ENCODE data around the gene RASSF3.

Gene RASSF3, protein sequence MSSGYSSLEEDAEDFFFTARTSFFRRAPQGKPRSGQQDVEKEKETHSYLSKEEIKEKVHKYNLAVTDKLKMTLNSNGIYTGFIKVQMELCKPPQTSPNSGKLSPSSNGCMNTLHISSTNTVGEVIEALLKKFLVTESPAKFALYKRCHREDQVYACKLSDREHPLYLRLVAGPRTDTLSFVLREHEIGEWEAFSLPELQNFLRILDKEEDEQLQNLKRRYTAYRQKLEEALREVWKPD

GRCh38 chr12:64610079-64610659 lies at the start of gene RASSF3:
TSS of gene RASSF3 (plus strand) at chr12:64610495. CDS start at chr12:64610633, 138 bp downstream.
- DNase-seq (ENCODE audit: low read depth, low spot score) = no peak
- TF ChIP-seq, protein P1, sequence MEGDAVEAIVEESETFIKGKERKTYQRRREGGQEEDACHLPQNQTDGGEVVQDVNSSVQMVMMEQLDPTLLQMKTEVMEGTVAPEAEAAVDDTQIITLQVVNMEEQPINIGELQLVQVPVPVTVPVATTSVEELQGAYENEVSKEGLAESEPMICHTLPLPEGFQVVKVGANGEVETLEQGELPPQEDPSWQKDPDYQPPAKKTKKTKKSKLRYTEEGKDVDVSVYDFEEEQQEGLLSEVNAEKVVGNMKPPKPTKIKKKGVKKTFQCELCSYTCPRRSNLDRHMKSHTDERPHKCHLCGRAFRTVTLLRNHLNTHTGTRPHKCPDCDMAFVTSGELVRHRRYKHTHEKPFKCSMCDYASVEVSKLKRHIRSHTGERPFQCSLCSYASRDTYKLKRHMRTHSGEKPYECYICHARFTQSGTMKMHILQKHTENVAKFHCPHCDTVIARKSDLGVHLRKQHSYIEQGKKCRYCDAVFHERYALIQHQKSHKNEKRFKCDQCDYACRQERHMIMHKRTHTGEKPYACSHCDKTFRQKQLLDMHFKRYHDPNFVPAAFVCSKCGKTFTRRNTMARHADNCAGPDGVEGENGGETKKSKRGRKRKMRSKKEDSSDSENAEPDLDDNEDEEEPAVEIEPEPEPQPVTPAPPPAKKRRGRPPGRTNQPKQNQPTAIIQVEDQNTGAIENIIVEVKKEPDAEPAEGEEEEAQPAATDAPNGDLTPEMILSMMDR (IDR thresholded peaks at IDR 0.05; ENCODE audit: insufficient read depth, low read length, missing control alignments) = no peak
- peak within 1 kb of the TSS; percentile 77 for H3K4me3 ChIP-seq (ENCODE audit: low read depth, low read length)
- ChIA-PET CTCF (interaction anchor here (1.1 to 2.4 kb wide), 3 partner anchors 18 to 86 kb away, joined by 3 to 10 read pairs (median 9); no protein-coding TSS in a partner anchor), POLR2A (interaction anchor here (0.7 to 1.2 kb wide), 3 partner anchors 16 to 85 kb away, joined by 3 read pairs; no protein-coding TSS in a partner anchor)

DNA sequence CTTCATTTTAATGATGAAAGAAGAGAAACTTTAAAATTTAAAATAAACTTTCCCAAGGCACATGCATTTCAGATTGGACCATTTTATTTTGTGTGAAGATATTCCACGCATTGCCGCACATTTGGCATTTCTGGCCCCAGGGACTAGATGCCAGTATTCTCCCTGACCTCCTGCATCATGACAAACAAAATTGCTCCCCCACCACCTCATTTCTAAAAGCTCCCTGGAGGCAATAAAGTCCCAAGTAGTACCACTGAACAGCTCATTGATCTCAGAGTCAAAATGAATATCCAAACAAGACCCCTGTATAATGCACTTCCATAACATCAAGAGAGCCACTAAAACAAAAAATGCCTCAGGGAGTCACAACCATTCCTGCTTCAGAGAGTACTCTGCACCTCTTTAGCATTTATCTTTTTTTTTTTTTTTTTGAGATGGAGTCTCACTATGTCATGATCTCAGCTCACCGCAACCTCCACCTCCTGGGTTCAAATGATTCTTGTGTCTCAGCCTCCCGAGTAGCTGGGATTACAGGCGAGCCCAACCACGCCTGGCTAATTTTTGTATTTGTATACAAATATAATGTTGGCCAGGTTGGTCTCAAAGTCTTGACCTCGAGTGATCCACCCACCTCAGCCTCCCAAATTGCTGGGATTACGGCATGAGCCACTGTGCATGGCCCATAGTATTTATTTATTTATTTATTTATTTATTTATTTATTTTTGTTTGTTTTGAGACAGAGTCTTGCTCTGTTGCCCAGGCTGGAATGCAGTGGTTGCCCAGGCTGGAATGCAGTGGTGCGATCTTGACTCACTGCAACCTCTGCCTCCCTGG lies 48.8 kb upstream of the RASSF3 start:
- ChIA-PET CTCF (interaction anchor here (1.2 to 14.5 kb wide), 3 partner anchors 11 to 135 kb away, joined by 3 to 128 read pairs (median 26); no protein-coding TSS in a partner anchor), POLR2A (interaction anchor here (0.8 kb wide), 1 partner anchor 57 kb away, joined by 3 read pairs; no protein-coding TSS in a partner anchor)
- TF ChIP-seq, protein P1 (IDR thresholded peaks at IDR 0.05; ENCODE audit: insufficient read depth, low read length, missing control alignments) = no peak
- no peak for DNase-seq (ENCODE audit: low read depth, low spot score)
- no peak overlapping the region for H3K4me3 ChIP-seq (ENCODE audit: low read depth, low read length)

GRCh38 chr12:64566122-64566521 lies 44.2 kb upstream of the RASSF3 start:
- POLR2A ChIA-PET = no interaction called here
- peak; percentile 17 for DNase-seq (ENCODE audit: low read depth, low spot score)
- CTCF ChIA-PET = interaction anchor here (1.0 to 14.5 kb wide), 3 partner anchors 10 to 18 kb away, joined by 3 to 128 read pairs (median 3); no protein-coding TSS in a partner anchor
- no peak overlapping the region for H3K4me3 ChIP-seq (ENCODE audit: low read depth, low read length)
- TF ChIP-seq, protein P1 (IDR thresholded peaks at IDR 0.05; ENCODE audit: insufficient read depth, low read length, missing control alignments) = no peak

DNA sequence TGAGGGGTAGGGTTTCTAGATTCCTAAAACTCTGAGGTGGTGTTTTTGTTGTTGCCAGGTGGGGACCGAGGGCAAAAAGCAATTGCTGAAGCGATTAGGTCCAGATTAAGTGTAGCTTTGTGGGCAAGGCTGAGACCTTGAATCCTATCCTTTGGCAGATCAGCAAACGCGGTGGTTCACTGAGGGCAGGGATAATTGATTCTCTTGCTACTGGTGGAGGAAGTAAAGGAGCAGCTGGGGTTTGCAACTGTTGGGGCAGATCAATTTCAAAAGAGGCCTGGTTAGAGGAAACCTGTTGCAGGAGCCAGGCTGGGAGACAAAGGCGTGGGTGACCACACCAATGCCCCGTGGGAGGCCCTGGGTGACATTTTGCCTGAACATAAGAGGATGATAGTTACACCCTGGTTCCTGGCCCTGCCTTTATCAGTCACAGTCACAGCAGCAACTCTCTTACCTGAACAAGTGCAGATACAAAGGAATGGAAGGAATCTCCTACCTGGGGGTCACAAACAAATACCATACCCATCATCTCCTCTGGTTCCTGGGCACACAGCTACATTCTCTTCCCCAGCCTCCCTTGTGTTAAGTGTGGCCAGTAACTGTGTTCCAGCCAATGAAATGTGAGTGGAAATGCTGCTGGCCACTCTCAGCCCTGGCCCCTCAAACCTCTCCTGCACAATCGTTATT lies 43.3 kb upstream of the RASSF3 start:
- DNase-seq (ENCODE audit: low read depth, low spot score) = no peak
- CTCF ChIA-PET = interaction anchor here (1.1 to 14.5 kb wide), 2 partner anchors 11 to 18 kb away, joined by 3 to 128 read pairs; no protein-coding TSS in a partner anchor
- POLR2A ChIA-PET = no interaction called here
- TF ChIP-seq, protein P1 (IDR thresholded peaks at IDR 0.05; ENCODE audit: insufficient read depth, low read length, missing control alignments) = no peak
- no peak overlapping the region for H3K4me3 ChIP-seq (ENCODE audit: low read depth, low read length)

DNA sequence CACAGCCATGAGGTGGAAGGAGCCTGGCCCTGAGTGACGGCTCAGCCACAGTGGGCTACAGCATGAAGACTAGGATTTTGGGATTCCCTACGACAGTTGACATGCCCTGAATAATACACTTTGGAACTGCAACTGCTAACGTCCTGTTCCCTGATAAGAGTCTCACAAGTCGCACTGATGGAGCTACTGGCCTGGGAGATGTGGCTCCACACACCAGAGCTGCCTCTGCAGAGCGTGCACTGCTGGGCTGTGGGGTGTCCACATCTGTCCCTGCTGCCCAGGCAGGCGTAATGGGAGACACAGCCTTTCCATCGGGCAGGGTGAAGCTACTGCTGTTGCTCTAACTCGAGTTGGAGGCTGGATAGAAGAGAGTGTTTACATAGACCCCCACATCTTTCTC lies 42.7 kb upstream of the RASSF3 start:
- POLR2A ChIA-PET = no interaction called here
- TF ChIP-seq, protein P1 (IDR thresholded peaks at IDR 0.05; ENCODE audit: insufficient read depth, low read length, missing control alignments) = no peak
- CTCF ChIA-PET = interaction anchor here (14.5 kb wide), 1 partner anchor 19 kb away, joined by 128 read pairs; no protein-coding TSS in a partner anchor

More for the DNA sequence above, 42.7 kb upstream of the RASSF3 start:
- no peak for DNase-seq (ENCODE audit: low read depth, low spot score)
- H3K4me3 ChIP-seq (ENCODE audit: low read depth, low read length) = no peak overlapping the region

All from AG04449 (cell line).